IPS-NIHi11 (cell line): Measurements from ENCODE around the gene APLP1.

Experiments
- DNase-seq: peaks from one replicate; pipeline ENCODE4 v3.0.0; 2012; ENCODE audit warnings: mixed read lengths, low spot score

The APLP1 gene

DNA sequence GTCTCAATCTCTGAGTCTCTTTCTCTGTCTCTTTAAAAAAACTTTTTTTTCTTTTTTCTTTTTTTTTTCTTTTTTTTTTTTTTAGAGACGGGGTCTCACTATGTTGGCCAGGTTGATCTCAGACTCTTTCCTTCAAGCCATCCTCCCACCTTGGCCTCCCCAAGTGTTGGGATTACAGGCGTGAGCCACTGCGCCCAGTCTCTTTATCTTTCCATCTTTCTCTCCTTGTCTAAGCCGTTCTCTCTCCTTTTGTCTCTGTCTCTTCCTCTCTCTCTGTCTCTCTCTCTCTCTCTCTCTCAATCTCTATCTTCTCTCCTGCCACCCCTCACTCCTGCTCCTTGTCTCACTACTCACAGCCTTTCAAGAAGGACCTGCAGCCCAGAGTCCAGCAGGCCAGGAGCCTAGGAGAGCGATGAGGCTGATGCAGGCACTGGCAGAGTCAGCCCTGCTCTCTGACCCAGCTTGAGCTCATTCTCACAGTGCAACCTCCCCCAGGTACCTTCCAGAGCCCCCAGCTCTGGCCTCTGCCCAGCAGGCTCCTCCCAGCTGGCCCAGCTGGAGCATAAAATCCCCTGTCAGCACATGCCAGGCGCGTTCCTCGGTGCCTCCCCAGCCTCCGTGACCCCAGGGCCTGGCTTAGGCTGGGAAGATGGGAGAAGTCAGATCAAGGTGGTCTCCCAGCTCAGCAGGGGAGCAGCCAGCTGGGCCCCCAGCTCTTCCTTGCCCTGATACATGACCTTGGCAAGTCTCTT lies 16.2 kb upstream of the APLP1 start, which contains the start of gene NPHS1:
TSS of gene NPHS1 (minus strand) at position 476 of the 752 bp plus-strand sequence. CDS start 667 bp downstream, outside the sequence.
- no peak for DNase-seq

DNA sequence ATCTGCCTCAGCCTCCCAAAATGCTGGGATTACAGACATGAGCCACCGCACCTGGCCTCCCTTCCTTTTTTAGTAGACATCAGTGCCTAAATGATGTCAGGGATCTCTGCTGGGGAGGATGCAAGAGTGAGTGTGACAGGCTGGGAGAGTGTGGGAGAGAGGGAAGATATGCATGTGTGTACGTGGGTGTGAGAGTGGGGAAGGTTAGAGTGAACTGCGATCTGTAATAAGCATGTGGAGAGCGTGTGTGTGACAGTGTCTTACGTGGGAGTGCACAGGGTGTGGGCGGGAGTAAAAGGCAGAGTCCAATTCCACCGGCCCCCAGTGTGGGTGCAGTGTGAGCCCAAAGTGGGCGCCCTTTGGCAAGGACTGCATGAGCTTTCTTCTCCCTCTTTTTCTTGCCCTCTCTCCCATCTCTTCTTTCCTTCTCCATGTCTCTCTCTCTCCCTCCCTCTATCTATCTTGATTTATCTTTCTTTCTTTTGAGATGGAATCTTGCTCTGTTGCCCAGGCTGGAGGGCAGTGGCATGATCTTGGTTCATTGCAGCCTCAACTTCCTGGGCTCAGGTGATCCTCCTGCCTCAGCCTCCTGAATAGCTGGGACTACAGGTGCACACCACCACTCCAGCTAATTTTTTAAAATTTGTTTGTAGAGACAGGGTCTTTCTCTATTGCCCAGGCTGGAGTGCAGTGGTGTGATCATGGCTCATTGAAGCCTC lies 15.2 kb upstream of the APLP1 start:
- no peak for DNase-seq

DNA sequence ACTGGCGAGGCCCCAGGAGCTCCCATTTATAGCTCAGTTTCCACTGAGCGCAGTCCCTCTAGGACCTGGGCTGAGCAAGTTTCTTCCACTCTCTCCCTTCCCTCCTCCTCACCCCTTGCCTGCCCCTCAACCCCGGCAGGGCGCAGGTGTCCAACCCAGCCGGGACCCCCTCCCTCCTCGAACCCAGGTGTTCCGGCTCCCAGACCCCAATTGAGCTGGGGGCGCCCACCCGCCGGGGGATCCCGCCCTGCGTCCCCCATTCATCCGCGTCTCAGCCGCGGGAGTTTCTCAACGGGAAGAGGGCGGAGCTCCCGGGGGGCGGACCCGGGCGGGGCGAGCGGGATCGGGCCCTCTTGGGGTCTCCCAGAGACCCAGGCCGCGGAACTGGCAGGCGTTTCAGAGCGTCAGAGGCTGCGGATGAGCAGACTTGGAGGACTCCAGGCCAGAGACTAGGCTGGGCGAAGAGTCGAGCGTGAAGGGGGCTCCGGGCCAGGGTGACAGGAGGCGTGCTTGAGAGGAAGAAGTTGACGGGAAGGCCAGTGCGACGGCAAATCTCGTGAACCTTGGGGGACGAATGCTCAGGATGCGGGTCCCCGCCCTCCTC lies 11.7 kb upstream of the APLP1 start, which contains the start of gene KIRREL2:
TSS of gene KIRREL2 (plus strand) at position 366 of the 604 bp plus-strand sequence. CDS start at position 575, 209 bp downstream.
- DNase-seq = peak; percentile 76

DNA sequence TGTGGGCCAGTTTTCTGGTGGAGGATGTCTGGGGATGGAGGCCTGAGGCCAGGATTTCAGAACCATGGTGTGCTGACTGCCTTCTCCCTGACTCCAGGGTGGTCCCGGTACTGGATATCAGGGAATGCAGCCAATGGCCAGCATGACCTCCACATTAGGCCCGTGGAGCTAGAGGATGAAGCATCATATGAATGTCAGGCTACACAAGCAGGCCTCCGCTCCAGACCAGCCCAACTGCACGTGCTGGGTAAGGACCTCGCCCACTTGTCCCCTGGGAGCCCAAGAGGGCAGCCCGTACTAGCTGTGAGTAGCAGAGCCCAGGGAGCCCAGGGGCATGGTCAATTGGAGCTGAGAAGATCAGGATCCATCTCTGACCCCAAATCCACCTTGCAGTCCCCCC lies 10.1 kb upstream of the APLP1 start:
- DNase-seq = no peak

DNA sequence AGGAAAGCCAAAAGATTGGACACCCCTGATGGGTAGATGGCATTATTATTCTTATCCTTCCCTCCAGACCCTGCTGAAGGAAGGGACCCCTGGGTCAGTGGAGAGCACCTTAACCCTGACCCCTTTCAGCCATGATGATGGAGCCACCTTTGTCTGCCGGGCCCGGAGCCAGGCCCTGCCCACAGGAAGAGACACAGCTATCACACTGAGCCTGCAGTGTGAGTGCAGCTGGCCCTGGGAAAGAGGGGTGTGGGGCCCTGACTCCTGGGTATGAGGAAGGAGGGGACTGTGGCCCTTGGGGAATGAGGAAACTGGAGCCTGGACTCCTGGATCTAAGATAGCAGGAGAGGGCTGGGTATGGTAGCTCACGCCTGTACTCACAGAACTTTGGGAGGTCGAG lies 9.0 kb upstream of the APLP1 start:
- DNase-seq = no peak

DNA sequence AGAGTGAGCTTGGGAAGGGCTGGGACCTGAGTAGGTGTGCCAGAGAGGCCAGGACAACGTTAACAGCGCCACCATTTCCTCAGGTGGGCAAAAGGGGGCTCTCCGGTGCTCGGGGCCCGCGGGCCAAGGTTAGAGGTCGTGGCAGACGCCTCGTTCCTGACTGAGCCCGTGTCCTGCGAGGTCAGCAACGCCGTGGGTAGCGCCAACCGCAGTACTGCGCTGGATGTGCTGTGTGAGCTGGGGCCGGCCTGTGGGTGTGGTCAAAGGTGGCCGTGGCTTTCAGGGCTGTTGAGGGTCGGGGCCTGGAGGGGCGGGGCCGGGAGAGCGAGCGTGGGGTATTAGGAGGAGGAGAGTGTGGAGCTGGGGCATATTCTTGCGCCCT lies 7.9 kb upstream of the APLP1 start:
- DNase-seq = no peak

DNA sequence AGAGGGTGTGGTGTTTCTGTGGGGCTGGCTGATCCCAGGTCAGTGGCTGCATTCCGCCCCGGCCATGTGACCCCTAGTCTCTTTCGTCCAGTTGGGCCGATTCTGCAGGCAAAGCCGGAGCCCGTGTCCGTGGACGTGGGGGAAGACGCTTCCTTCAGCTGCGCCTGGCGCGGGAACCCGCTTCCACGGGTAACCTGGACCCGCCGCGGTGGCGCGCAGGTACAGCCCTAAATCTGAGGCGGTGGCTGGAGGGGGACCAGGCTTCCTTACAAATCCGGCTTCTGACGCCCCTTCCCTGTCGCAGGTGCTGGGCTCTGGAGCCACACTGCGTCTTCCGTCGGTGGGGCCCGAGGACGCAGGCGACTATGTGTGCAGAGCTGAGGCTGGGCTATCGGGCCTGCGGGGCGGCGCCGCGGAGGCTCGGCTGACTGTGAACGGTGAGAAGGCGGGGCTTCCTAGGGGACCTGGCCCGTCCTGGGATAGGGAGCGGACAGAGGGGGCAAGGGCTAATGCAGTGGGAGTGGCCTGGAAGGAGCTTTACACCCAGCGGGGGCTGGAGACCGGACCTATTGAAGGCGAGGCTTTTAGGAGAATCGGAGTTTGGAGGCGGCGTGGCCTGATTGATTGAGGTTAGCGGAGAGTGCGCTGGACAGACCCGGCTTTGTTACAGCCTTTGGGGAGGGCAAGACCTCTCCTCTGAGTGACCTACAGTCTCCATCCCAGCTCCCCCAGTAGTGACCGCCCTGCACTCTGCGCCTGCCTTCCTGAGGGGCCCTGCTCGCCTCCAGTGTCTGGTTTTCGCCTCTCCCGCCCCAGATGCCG lies 7.3 kb upstream of the APLP1 start:
- DNase-seq = peak; percentile 94

DNA sequence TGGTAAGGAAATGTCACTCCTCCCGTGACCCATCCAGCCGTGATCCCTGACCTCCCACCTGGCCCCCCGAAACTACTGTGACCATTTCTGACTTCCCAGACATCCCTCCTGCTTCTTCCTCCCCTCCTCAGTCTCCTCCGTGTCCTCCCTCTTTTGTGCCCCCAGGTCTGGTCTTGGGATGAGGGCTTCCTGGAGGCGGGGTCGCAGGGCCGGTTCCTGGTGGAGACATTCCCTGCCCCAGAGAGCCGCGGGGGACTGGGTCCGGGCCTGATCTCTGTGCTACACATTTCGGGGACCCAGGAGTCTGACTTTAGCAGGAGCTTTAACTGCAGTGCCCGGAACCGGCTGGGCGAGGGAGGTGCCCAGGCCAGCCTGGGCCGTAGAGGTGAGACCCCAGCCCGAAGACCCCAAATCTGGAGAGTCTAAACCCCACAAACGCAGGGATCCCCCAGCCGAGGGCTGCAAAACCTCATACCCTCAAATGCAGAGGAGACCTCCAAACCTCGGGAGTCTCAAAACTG lies 6.7 kb upstream of the APLP1 start:
- peak; percentile 42 for DNase-seq

DNA sequence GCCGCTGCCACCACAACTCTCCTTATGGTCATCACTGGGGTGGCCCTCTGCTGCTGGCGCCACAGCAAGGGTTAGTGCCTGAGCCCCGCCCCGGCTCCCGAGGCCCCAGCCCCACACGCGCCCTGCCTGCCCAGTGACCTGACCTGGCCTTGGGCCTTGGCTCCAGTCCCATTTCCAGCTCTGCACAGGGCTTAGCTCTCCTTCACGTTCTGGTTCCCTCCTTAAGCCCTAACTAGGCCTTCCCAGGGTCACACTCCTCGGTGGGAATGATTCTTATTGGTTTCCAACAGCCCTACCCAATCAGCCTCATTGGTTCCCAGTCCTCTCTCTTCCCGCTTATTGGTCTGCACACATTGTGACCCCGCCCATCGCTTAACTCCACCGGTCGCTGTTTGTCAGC lies 5.8 kb upstream of the APLP1 start:
- no peak for DNase-seq

DNA sequence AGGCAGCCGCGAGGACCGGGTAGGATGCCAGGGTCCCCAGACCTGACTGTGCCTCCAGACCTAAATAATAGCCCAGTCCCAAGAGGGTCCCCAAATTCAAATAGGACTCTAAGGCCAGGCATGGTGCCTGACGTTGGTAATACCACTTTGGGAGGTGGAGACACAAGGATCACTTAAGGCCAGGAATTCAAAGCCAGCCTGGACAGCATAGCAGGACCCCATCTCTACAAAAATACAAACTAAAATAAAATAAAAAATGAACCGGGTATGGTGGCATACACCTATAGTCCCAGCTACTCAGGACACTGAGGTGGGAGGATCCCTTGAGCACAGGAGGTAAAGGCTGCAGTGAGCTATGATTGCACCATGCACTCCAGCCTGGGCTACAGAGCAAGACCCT lies 5.4 kb upstream of the APLP1 start:
- no peak for DNase-seq

DNA sequence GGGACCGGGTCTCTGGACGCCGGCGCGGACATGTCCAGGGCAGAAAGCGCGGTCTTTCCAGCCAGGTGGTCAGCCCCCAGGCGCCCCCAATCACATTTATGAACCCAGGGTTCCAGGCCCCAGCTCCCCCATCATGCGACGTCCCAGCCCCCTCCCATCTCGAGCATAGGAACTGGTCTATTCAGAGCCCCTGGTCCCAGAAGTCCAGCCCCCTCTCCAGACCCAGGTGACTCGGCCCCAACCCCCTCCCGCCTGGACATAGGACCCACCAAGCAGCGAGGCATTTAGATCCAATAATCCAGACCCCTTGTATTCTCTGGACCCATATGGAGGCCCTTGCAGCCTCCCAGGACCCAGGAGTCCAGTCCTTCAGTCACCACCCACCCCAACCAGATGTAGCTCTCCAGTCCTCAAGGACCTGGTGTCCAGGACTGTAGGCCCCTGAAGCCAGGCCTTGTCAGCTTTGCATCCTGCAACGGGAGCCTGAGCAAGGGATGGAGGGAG lies 501 bp downstream of the APLP1 start:
- no peak for DNase-seq

DNA sequence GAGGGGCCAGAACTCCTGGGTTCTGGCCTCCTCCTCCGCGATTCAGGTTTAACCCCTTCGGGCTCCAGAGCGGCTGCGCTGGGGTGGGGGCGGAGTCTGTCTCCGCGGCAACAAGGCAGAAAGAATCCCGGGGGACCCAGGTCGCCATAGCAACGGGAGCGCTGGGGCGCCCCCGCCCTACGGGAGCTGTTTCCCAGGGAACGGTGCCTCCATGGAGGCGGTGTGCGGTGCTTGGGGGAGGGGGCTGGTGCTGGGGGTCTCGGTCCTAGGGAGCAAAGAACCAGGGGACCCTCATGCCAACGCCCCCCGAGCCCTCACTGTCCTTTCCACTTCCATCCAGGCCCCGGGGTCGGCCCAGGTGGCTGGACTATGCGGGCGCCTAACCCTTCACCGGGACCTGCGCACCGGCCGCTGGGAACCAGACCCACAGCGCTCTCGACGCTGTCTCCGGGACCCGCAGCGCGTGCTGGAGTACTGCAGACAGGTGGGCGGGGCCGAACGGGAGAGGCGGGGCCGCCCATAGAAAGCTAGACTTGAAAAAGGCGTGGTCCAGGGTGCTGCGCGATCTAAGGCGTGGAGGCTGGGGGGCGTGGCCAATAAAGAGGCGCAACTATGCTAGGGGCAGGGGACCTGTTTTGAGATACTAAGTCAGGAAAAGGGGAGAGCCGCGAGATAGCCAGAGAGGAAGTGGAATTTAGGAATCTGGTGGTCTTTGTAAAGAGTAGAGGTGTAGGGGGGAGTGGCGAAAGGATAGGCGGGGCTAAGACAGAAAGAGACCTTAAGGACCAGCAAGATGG lies 1.2 kb downstream of the APLP1 start:
- DNase-seq = peak; percentile 88

DNA sequence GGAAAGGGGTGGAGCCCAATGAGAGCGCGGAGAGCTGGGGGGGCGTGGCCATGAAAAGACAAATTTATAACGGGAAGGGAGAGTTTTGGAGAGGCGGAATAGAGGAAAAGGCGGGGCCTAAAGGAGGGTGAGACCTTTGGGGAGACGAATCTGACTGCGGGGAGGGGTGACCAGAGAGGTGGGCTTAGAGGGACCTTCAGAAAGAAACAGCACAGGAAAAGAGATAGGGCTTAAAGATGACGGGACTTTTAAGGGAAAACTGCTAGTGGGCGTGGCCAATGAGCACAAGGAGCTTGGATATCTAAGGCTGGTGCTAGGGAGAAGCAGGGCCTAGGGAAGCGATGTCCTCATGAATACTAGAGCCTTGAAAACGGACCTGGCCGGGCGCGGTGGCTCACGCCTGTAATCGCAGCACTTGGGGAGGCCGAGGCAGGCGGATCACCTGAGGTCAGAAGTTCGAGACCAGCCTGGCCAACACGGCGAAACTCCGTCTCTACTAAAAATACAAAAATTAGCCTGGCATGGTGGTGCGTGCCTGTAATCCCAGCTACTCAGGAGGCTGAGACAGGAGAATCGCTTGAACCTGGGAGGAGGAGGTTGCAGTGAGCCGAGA lies 1.9 kb downstream of the APLP1 start:
- peak; percentile 73 for DNase-seq

DNA sequence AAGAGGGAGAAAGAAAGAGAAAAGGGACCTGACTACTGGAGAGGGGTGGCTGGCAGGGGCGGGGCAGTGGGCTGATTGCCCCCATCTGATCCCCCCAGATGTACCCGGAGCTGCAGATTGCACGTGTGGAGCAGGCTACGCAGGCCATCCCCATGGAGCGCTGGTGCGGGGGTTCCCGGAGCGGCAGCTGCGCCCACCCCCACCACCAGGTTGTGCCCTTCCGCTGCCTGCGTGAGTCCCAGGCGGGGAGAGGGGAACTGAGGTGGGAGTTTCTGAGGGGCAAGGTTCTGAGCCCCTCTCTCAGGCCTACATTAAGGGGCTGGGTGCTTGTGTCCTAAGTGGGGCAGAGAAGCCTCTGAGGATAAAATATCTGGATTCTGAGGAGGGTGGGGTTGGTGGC lies 2.4 kb downstream of the APLP1 start:
- no peak for DNase-seq

DNA sequence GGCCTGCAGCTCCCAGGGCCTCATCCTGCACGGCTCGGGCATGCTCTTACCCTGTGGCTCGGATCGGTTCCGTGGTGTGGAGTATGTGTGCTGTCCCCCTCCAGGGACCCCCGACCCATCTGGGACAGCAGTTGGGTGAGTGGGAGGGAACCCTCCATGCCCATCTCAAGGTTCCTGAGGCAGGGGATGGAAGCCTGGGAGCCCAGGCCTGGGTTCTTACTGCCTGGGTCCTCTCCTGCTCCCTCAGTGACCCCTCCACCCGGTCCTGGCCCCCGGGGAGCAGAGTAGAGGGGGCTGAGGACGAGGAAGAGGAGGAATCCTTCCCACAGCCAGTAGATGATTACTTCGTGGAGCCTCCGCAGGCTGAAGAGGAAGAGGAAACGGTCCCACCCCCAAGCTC lies 3.2 kb downstream of the APLP1 start:
- DNase-seq = no peak

DNA sequence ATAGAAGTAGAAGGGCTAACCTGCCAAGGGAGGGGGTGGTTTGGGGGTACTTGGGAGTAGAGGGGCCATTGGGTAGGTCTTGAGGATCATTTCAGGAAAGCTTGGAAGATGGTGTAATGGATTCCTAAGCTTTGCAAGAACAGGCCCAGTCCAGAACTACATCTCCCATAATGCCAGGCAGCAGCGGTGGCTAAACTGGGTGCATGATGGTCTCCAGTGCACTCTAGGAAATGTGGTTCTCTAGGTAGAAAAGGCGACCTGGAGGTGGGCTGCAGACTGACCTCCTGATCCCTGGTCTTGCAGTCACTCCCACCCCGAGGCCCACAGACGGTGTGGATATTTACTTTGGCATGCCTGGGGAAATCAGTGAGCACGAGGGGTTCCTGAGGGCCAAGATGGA lies 3.8 kb downstream of the APLP1 start:
- no peak for DNase-seq

DNA sequence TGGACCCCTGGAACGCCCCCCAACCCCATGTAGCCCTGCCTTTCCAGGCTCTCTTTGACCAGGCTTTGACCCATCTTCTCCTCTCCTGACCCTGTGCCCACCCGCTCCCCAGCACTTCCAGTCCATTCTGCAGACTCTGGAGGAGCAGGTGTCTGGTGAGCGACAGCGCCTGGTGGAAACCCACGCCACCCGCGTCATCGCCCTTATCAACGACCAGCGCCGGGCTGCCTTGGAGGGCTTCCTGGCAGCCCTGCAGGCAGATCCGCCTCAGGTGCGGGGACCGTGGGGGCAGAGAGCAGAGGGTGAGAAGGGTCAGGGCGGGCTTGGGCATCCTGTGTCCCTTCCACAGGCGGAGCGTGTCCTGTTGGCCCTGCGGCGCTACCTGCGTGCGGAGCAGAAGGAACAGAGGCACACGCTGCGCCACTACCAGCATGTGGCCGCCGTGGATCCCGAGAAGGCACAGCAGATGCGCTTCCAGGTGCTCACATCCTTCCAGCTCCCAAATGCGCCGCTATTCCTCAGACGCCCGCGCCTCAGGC lies 6.1 kb downstream of the APLP1 start:
- no peak for DNase-seq

DNA sequence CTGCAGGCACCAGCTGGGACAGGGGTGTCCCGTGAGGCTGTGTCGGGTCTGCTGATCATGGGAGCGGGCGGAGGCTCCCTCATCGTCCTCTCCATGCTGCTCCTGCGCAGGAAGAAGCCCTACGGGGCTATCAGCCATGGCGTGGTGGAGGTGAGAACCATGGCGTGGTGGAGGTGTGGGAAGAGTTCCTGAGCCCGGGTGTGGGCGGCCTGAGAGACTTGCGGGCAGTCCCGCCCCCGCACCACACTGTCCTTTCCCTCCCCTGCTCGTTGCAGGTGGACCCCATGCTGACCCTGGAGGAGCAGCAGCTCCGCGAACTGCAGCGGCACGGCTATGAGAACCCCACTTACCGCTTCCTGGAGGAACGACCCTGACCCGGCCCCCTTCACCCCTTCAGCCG lies 10.7 kb downstream of the APLP1 start:
- DNase-seq = no peak

DNA sequence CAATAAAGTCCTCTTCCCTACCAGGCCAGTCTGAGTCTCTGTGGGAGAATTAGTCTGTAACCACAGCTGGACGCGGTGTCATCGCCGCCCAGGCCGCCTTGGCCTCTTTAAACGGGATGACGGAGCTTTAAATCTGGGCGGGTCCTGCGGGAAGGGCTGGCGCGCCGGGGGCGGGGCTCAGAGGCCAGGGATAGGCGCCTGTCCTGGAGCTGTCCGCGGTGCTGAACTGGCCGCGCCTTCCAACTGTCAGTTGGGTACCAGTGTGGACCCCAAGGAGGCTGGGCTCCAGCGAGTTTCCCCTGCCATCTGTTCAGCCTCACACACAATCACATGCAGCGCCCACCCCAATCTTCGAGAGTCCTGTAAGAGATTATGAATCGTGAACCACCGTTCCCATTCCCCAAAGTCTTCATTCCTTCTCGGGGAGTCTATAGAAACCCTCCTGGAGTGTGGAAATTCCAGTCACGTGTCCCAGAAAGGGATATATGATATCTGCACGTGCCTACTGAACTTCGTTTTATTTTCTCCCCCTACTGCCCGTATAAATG lies 11.5 kb downstream of the APLP1 start:
- peak; percentile 96 for DNase-seq
